ENCODE measurements around the gene TSPEAR.

TSPEAR gene

DNA sequence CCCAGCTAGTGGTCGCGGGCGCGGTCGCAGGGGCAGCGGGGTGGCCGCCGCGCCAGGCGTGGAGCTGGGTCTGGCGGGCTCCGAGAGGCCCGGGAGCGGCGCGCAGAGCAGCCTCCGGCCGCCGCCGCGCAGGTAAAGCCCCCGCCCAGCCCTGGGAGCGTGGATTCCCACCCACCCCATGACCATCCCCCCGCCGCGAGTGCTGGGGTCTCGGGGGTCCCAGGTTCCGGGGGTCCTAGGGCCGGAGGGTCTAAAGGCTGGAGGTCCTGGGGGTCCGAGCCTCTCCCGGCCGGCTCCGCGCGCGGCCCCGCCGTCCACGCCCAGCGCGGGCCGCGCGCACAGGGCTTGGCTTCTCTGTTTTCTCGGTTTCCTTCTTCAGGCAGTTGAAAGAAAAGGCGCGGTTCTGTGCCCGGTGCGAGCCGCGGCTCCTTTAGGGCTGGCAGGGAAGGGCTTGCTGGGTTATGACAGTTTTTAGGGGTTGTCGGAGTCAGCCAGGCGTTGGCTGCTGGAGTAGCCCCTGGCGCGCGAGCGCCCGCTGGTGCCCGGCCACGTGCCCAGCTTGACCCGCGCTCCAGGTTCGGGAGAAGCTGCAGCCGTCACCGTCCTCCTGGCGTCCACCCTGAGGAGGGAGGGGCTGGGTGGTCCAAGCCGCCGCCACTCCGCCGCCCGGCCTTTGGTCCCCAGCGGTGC, 255.7 kb downstream of the TSPEAR start:
- Histone ChIP-seq H3K9me3 (ENCODE audit: control insufficient read depth, insufficient read depth, low read depth, low read length) (no peaks in the 10 kb centered on the region), H3K4me3 (ENCODE audit: low read depth, low read length) (peak overlapping the region; percentile 70), H3K9ac (ENCODE audit: low read length) (no peak overlapping the region), H3K4me1 (ENCODE audit: control insufficient read depth, insufficient read depth, low read length) (peaks cover 4% of the 10 kb centered on the region; the same call in 1 of the 2 replicates), H3K27ac (ENCODE audit: low read depth, low read length) (no peak overlapping the region), H3K27me3 (ENCODE audit: control insufficient read depth, insufficient read depth, low read length) (0 out of 2 replicates have a peak, but pooled peaks cover 8% of the 10 kb centered on the region), H3K36me3 (ENCODE audit: control insufficient read depth, insufficient read depth, low read length) (peaks cover 9% of the 10 kb centered on the region; the same call in 1 of the 2 replicates)

DNA sequence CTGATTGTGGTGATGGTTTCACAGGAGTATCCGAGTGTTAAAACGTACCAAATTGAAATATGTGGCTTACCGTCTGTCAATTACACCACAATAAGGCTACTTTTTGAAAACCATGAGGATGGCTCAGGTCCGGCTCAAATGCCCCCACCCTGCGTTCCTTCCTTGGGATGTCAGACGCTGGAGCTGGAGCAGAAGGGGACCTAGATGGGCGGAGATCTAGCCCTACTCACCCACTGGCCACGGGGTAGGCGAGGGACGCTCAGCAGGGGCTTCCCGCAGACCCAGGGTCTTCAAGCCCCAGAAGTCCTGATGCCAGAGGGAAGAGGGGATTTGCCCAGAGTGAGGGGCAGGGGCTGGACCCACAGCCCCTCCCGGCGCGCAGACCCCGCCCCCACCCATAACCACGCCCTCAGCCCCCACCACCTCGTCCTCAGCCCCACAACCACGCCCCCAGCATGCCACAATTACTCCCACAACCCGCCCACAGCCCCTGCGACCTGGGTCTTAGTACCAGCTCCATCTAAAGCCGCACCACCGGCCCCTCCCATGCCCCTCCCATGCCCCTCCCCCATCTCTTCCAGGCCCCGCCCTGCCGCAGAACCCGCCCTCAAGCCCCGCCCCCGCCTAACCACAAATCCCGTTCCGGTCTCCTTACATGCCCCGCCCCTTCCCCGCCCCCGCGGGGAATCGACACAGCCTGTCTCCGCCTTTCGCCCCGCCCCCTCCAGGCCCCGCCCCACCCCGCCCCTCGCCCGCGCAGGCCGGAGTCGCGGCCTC, 256.4 kb downstream of the TSPEAR start, which contains the start of gene LRRC3:
TSS of gene LRRC3 (plus strand) at position 764 of the 777 bp plus-strand sequence. CDS start 1,135 bp downstream, outside the sequence.
- H3K9ac ChIP-seq (ENCODE audit: low read length), result no peak within 1 kb of the TSS

DNA sequence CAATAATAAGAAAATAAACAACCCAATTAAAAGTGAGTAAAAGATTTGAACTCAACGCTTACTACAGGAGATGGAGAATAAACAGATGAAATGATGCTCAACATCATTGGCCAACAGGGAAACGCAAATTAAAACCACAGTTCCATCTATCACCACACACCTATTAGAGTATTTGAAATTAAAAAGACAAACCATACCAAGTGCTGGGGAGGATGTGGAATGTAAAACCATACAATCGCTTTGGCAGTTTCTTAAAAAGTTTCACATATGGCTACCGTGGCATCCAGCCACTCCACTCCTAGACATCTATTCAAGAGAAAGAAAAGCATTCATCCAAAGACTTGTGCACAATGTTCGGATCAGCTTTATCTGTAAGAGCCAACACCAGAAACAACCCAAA, 257.3 kb downstream of the TSPEAR start:
- peaks cover 4% of the 10 kb centered on the region; the same call in 1 of the 2 replicates for H3K4me1 ChIP-seq (ENCODE audit: control insufficient read depth, insufficient read depth, low read length)
- 0 out of 2 replicates have a peak, but pooled peaks cover 8% of the 10 kb centered on the region for H3K27me3 ChIP-seq (ENCODE audit: control insufficient read depth, insufficient read depth, low read length)
- no peak overlapping the region for H3K9ac ChIP-seq (ENCODE audit: low read length)
- H3K9me3 ChIP-seq (ENCODE audit: control insufficient read depth, insufficient read depth, low read depth, low read length), result no peaks in the 10 kb centered on the region
- no peak overlapping the region for H3K27ac ChIP-seq (ENCODE audit: low read depth, low read length)
- H3K4me3 ChIP-seq (ENCODE audit: low read depth, low read length), result no peak overlapping the region
- peaks cover 9% of the 10 kb centered on the region; the same call in 1 of the 2 replicates for H3K36me3 ChIP-seq (ENCODE audit: control insufficient read depth, insufficient read depth, low read length)

More for the DNA sequence above, 256.4 kb downstream of the TSPEAR start, which contains the start of gene LRRC3:
- peaks cover 4% of the 10 kb centered on the region; the same call in 1 of the 2 replicates for H3K4me1 ChIP-seq (ENCODE audit: control insufficient read depth, insufficient read depth, low read length)
- peak within 1 kb of the TSS; percentile 73 for H3K4me3 ChIP-seq (ENCODE audit: low read depth, low read length)
- H3K27me3 ChIP-seq (ENCODE audit: control insufficient read depth, insufficient read depth, low read length), result 0 out of 2 replicates have a peak, but pooled peaks cover 8% of the 10 kb centered on the region
- H3K27ac ChIP-seq (ENCODE audit: low read depth, low read length), result no peak within 1 kb of the TSS
- peaks cover 9% of the 10 kb centered on the region; the same call in 1 of the 2 replicates for H3K36me3 ChIP-seq (ENCODE audit: control insufficient read depth, insufficient read depth, low read length)
- no peaks in the 10 kb centered on the region for H3K9me3 ChIP-seq (ENCODE audit: control insufficient read depth, insufficient read depth, low read depth, low read length)

DNA sequence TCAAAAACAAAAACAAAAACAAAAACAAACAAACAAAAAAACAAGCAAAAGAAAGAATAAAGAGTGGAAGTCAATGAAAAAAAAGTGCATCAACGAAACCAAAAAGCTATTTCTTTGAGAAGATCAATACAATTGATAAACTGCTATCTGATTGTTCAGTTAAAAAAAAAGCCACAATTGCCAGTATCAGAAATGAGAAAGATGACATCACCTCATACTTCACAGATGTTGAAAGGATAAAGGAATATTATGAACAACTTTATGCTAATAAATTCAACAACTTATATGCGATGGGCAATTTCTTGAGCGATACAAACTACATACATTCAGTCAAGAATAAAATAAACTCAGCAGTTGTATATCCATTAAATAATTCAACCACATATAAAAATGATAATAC, 258.3 kb downstream of the TSPEAR start:
- H3K9ac ChIP-seq (ENCODE audit: low read length), result no peak overlapping the region
- H3K4me3 ChIP-seq (ENCODE audit: low read depth, low read length), result no peak overlapping the region
- no peak overlapping the region for H3K27ac ChIP-seq (ENCODE audit: low read depth, low read length)
- 0 out of 2 replicates have a peak, but pooled peaks cover 8% of the 10 kb centered on the region for H3K27me3 ChIP-seq (ENCODE audit: control insufficient read depth, insufficient read depth, low read length)
- peaks cover 9% of the 10 kb centered on the region; the same call in 1 of the 2 replicates for H3K36me3 ChIP-seq (ENCODE audit: control insufficient read depth, insufficient read depth, low read length)
- peaks cover 4% of the 10 kb centered on the region; the same call in 1 of the 2 replicates for H3K4me1 ChIP-seq (ENCODE audit: control insufficient read depth, insufficient read depth, low read length)
- no peaks in the 10 kb centered on the region for H3K9me3 ChIP-seq (ENCODE audit: control insufficient read depth, insufficient read depth, low read depth, low read length)

DNA sequence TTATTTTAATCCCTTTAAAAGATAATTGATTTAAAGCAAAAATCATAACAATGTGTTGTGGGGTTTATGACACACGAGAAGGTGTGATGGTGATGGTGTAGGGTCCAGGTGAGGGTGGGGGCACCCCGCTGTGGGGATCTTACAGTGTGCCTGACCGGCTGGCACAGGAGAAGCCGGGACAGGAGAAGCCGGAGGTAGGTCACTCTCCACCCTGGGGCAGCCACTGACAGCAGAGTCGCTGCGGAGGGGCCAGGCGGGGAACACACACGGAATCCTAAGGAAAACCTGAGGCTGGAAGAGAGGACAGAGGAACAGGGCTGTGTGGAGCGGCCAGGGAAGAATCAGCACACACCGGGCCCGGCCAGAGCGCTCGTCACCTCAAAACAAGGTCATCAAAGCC, 260.4 kb downstream of the TSPEAR start:
- H3K9me3 ChIP-seq (ENCODE audit: control insufficient read depth, insufficient read depth, low read depth, low read length), result no peaks in the 10 kb centered on the region
- 0 out of 2 replicates have a peak, but pooled peaks cover 8% of the 10 kb centered on the region for H3K27me3 ChIP-seq (ENCODE audit: control insufficient read depth, insufficient read depth, low read length)
- no peaks in the 10 kb centered on the region for H3K36me3 ChIP-seq (ENCODE audit: control insufficient read depth, insufficient read depth, low read length)
- no peak overlapping the region for H3K4me3 ChIP-seq (ENCODE audit: low read depth, low read length)
- no peak overlapping the region for H3K9ac ChIP-seq (ENCODE audit: low read length)
- no peak overlapping the region for H3K27ac ChIP-seq (ENCODE audit: low read depth, low read length)
- peaks cover 4% of the 10 kb centered on the region; the same call in 1 of the 2 replicates for H3K4me1 ChIP-seq (ENCODE audit: control insufficient read depth, insufficient read depth, low read length)

DNA sequence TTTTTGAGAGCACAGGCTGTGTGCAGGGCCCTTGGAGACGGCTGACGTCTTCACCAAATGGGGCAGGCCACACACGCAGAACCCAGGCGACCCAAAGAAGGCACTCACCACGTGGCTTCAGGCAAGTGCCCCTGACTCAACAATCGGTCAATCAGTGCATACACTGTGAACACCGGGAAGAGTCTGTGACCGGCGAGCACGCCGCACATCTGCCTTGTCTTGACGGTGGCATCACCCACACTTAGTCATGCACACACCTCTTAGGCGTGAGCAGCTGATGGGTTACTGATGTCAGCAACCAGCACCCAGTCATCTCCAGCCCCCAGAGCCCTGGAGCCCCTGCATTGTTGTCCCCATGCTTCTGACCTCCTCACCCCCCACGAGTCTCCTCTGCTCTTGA, 261.0 kb downstream of the TSPEAR start:
- Histone ChIP-seq H3K9ac (ENCODE audit: low read length) (no peak overlapping the region), H3K4me3 (ENCODE audit: low read depth, low read length) (no peak overlapping the region), H3K36me3 (ENCODE audit: control insufficient read depth, insufficient read depth, low read length) (no peaks in the 10 kb centered on the region), H3K27ac (ENCODE audit: low read depth, low read length) (no peak overlapping the region), H3K9me3 (ENCODE audit: control insufficient read depth, insufficient read depth, low read depth, low read length) (no peaks in the 10 kb centered on the region), H3K27me3 (ENCODE audit: control insufficient read depth, insufficient read depth, low read length) (0 out of 2 replicates have a peak, but pooled peaks cover 8% of the 10 kb centered on the region), H3K4me1 (ENCODE audit: control insufficient read depth, insufficient read depth, low read length) (peaks cover 4% of the 10 kb centered on the region; the same call in 1 of the 2 replicates)

DNA sequence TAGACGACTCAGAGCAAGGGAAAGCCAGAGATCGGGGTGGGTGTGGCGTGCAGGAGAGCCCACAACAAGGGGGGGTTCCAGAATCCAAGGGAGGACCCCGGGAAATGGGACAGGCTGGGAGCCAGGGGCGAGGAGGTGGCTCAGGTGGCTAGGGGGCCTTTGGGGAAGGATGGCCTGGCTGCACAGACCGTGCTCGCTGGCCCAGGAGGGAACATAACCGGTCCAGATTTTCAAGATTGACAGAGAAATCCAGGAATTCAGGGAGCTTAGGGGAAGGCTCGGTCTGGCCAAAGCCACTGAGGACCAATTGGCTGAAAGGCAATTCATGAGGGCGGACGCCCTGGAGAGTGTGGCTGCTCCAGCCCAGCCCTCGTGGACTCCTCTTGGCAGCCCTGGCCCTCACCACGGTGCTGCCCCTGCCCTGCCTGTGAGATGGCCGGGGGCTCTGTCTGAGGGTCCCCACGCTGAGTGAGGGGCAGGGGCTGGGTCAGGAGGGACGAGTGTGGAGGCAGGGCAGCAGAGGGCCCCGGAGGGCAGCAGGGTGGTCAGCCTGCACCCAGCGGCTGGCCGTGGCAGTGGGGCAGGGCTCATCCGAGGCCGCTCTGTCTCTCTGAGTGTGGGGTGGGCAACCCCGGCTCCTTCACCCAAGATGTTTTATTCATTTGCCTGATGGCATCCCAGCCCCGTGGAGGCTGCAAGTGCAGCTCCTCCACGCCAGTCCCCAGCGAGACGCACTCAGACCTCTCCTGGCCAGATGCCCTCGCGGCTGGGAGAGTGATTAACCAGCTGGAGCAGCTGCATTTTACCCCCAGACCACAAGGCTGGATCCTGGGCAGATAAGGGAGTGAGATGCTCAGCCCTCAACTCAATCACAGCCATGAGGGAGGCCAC, 261.7 kb downstream of the TSPEAR start:
- no peak overlapping the region for H3K27ac ChIP-seq (ENCODE audit: low read depth, low read length)
- no peak overlapping the region for H3K9ac ChIP-seq (ENCODE audit: low read length)
- 0 out of 2 replicates have a peak, but pooled peaks cover 8% of the 10 kb centered on the region for H3K27me3 ChIP-seq (ENCODE audit: control insufficient read depth, insufficient read depth, low read length)
- H3K36me3 ChIP-seq (ENCODE audit: control insufficient read depth, insufficient read depth, low read length), result no peaks in the 10 kb centered on the region
- no peak overlapping the region for H3K4me3 ChIP-seq (ENCODE audit: low read depth, low read length)
- H3K4me1 ChIP-seq (ENCODE audit: control insufficient read depth, insufficient read depth, low read length), result peaks cover 4% of the 10 kb centered on the region; the same call in 1 of the 2 replicates
- H3K9me3 ChIP-seq (ENCODE audit: control insufficient read depth, insufficient read depth, low read depth, low read length), result no peaks in the 10 kb centered on the region

DNA sequence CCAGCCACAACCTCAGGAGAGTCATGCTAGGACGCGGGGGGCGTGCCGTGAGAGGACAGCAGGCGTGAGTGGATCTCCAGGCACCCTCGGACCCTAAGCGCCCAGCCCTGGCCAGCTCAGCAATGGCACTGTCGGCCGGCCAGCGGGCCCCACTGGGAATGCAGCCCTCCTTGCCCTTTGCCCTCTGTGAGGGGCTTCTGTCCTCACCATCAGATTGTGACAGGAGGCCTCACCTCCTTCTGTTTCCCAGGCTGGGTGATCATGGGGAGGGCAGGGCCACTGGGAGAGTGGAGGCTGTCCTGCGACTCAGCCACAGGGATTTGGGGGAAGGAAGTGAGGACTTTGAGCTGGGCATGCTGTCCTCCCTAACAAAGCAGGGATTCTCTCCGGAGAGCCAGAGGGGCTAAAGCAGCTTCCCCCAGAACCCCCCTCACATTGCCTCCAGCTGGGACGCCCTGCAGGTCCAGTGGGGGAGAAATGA, 262.7 kb downstream of the TSPEAR start:
- no peak overlapping the region for H3K9ac ChIP-seq (ENCODE audit: low read length)
- H3K4me1 ChIP-seq (ENCODE audit: control insufficient read depth, insufficient read depth, low read length), result no peaks in the 10 kb centered on the region
- no peaks in the 10 kb centered on the region for H3K36me3 ChIP-seq (ENCODE audit: control insufficient read depth, insufficient read depth, low read length)
- H3K27me3 ChIP-seq (ENCODE audit: control insufficient read depth, insufficient read depth, low read length), result no peaks in the 10 kb centered on the region
- H3K9me3 ChIP-seq (ENCODE audit: control insufficient read depth, insufficient read depth, low read depth, low read length), result no peaks in the 10 kb centered on the region
- H3K27ac ChIP-seq (ENCODE audit: low read depth, low read length), result no peak overlapping the region
- no peak overlapping the region for H3K4me3 ChIP-seq (ENCODE audit: low read depth, low read length)

Measured in HUES6 (cell line).